Caco-2 (cell line): ENCODE measurements around the gene BTNL3. TPM values are rescaled to one million over a fixed set of nuclear protein-coding genes. Genes with fewer than 3 reads are reported as not detected.

Experiments used
- microRNA-seq: library from miRNA; unstranded; fragments of <30 nt; microRNA quantifications from one replicate; pipeline ENCODE4 v1.2.0, GENCODE V29; 2022
- total RNA-seq: library from RNA; stranded (reverse); gene quantifications from 2 replicates; pipeline ENCODE4 v1.2.3, GENCODE V29; 2022

BTNL3 gene
- total RNA-seq, 1 experiment from 2014 or later: not detected

Small RNAs within 50 kb of the gene (microRNA-seq; reads per million reads assigned to microRNA genes)
- gene MIR8089: not detected

Other genes starting within 250 kb of the BTNL3 start
- not detected in 2 replicates for gene OR2Y1, start 248.8 kb upstream of the BTNL3 start, total RNA-seq
- gene MGAT1, start 186.0 kb upstream of the BTNL3 start, total RNA-seq: 80.1 and 82.5 TPM in 2 replicates
- 34.4 and 35.9 TPM in 2 replicates for gene ZFP62, start 127.6 kb upstream of the BTNL3 start, total RNA-seq
- 6.0 and 7.3 TPM in 2 replicates for gene BTNL8, start 89.7 kb upstream of the BTNL3 start, total RNA-seq
- 8.4 and 10.0 TPM in 2 replicates for gene BTNL9, start 51.4 kb downstream of the BTNL3 start, total RNA-seq
- not detected in 2 replicates for gene OR2V1, start 142.3 kb downstream of the BTNL3 start, total RNA-seq
- not detected in 2 replicates for gene OR2V2, start 158.7 kb downstream of the BTNL3 start, total RNA-seq
- 0.86 and 1.0 TPM in 2 replicates for gene TRIM7, start 216.3 kb downstream of the BTNL3 start, total RNA-seq
- 23.6 and 28.7 TPM in 2 replicates for gene TRIM41, start 234.4 kb downstream of the BTNL3 start, total RNA-seq